HL-60 (cell line): Measurements from ENCODE around the gene AFDN.

Experiments used
- DNase-seq, 2 experiments: peaks; one replicate each; pipeline ENCODE4 v3.0.0-alpha.2; 2010 to 2020; ENCODE audit warnings: low read depth in 1 of 2, low spot score in 1 of 2
- H3K27ac ChIP-seq: fragments of 250-450 bp; sonication (Bioruptor Pico); replicated peaks from 2 replicates; pipeline ENCODE4 v1.5.1; 2020; ENCODE audit warnings: mild to moderate bottlenecking, moderate library complexity
- H3K27me3 ChIP-seq: fragments of 250-450 bp; sonication (Bioruptor Pico); 2 replicates; pipeline ENCODE4 v1.5.1; 2021; ENCODE audit warnings: mild to moderate bottlenecking, moderate library complexity; ENCODE audit not compliant: insufficient read depth, poor library complexity, severe bottlenecking
- H3K4me3 ChIP-seq: replicated peaks from 2 replicates; pipeline ENCODE4 v1.5.1; 2011; ENCODE audit warnings: mild to moderate bottlenecking, control low read depth, low read length; ENCODE audit not compliant: insufficient read depth
- CTCF ChIP-seq: IDR thresholded peaks from one replicate; pipeline ENCODE4 v1.5.1; 2011; ENCODE audit warnings: low read length, control low read depth, inconsistent platforms; ENCODE audit not compliant: insufficient read depth
- GABPA ChIP-seq: IDR thresholded peaks from 2 replicates; pipeline ENCODE4 v1.6.1; 2012; ENCODE audit warnings: low read depth
- POLR2AphosphoS5 ChIP-seq: IDR thresholded peaks from 2 replicates; pipeline ENCODE4 v1.6.1; 2012; ENCODE audit warnings: low read depth
- REST ChIP-seq: IDR thresholded peaks from 2 replicates; pipeline ENCODE4 v1.6.1; 2012; ENCODE audit warnings: low read depth; ENCODE audit not compliant: insufficient replicate concordance
- SPI1 ChIP-seq: IDR thresholded peaks from 2 replicates; pipeline ENCODE4 v1.6.1; 2012; ENCODE audit warnings: low read depth, mild to moderate bottlenecking, borderline replicate concordance

The AFDN gene

GRCh38 chr6:168015009-168015408, 188.3 kb downstream of the AFDN start:
- no peak overlapping the region for H3K4me3 ChIP-seq
- DNase-seq, result no peak
- no peak for TF ChIP-seq CTCF
- no peak for TF ChIP-seq SPI1
- no peak for TF ChIP-seq POLR2AphosphoS5
- no peak for TF ChIP-seq GABPA
- TF ChIP-seq REST, result no peak
- no peak overlapping the region for H3K27ac ChIP-seq
- no peaks in the 10 kb centered on the region for H3K27me3 ChIP-seq

- no peaks in the 10 kb centered on the region for H3K27me3 ChIP-seq
- no peak overlapping the region for H3K27ac ChIP-seq
- no peak for DNase-seq
- TF ChIP-seq REST (no peak), CTCF (no peak), GABPA (no peak), POLR2AphosphoS5 (no peak), SPI1 (no peak)
- no peak overlapping the region for H3K4me3 ChIP-seq
These were observed 188.9 kb downstream of the AFDN start for GRCh38 chr6:168015482-168016175.

- no peak overlapping the region for H3K4me3 ChIP-seq
- TF ChIP-seq SPI1, result no peak
- TF ChIP-seq POLR2AphosphoS5, result no peak
- TF ChIP-seq GABPA, result no peak
- no peak for TF ChIP-seq REST
- no peak for TF ChIP-seq CTCF
- DNase-seq, result no peak
- no peaks in the 10 kb centered on the region for H3K27me3 ChIP-seq
- H3K27ac ChIP-seq, result no peak overlapping the region
These were observed 189.5 kb downstream of the AFDN start for GRCh38 chr6:168016176-168016620.
